ENCODE results near the gene GOLM1.

The GOLM1 gene

GRCh38 chr9:86046930-86047341 lies 52.4 kb downstream of the GOLM1 start:
- POLR2A ChIA-PET (ENCODE audit: low non-redundant PET), result no interaction called here
- no peak for DNase-seq (ENCODE audit: low spot score)
- H3K27ac ChIP-seq, result no peak overlapping the region
- CTCF ChIA-PET, result no interaction called here
- TF ChIP-seq CTCF (conservative IDR thresholded peaks at IDR 0.05; ENCODE audit: low read depth), result no peak

- H3K27ac ChIP-seq, result no peak overlapping the region
- no peak for DNase-seq (ENCODE audit: low spot score)
- CTCF ChIA-PET, result interaction anchor here (0.5 to 1.4 kb wide), 4 partner anchors 11 to 877 kb away, joined by 3 to 5 read pairs (median 3); no protein-coding TSS in a partner anchor
- no peak for TF ChIP-seq CTCF (conservative IDR thresholded peaks at IDR 0.05; ENCODE audit: low read depth)
- POLR2A ChIA-PET (ENCODE audit: low non-redundant PET), result no interaction called here
Observed at GRCh38 chr9:86046071-86046636, 53.2 kb downstream of the GOLM1 start.

GRCh38 chr9:86045654-86046053 lies 53.7 kb downstream of the GOLM1 start:
- H3K27ac ChIP-seq, result no peak overlapping the region
- ChIA-PET POLR2A (ENCODE audit: low non-redundant PET) (no interaction called here), CTCF (interaction anchor here (0.5 to 1.4 kb wide), 4 partner anchors 10 to 877 kb away, joined by 3 to 5 read pairs (median 3); no protein-coding TSS in a partner anchor)
- DNase-seq (ENCODE audit: low spot score), result no peak
- TF ChIP-seq CTCF (conservative IDR thresholded peaks at IDR 0.05; ENCODE audit: low read depth), result no peak

- no peak for DNase-seq (ENCODE audit: low spot score)
- ChIA-PET POLR2A (ENCODE audit: low non-redundant PET) (no interaction called here), CTCF (interaction anchor here (0.7 kb wide), 1 partner anchor 15 kb away, joined by 3 read pairs; no protein-coding TSS in a partner anchor)
Observed at GRCh38 chr9:86043999-86044398, 55.4 kb downstream of the GOLM1 start.

GRCh38 chr9:86043586-86043985 lies 55.8 kb downstream of the GOLM1 start:
- H3K27ac ChIP-seq, result no peak overlapping the region
- CTCF ChIA-PET, result no interaction called here
- POLR2A ChIA-PET (ENCODE audit: low non-redundant PET), result no interaction called here
- no peak for TF ChIP-seq CTCF (conservative IDR thresholded peaks at IDR 0.05; ENCODE audit: low read depth)
- DNase-seq (ENCODE audit: low spot score), result no peak

More at GRCh38 chr9:86043999-86044398, 55.4 kb downstream of the GOLM1 start:
- H3K27ac ChIP-seq, result no peak overlapping the region
- no peak for TF ChIP-seq CTCF (conservative IDR thresholded peaks at IDR 0.05; ENCODE audit: low read depth)

- no peak for TF ChIP-seq CTCF (conservative IDR thresholded peaks at IDR 0.05; ENCODE audit: low read depth)
- no peak for DNase-seq (ENCODE audit: low spot score)
- no peak overlapping the region for H3K27ac ChIP-seq
- POLR2A ChIA-PET (ENCODE audit: low non-redundant PET), result no interaction called here
- CTCF ChIA-PET, result no interaction called here
Observed at GRCh38 chr9:86042199-86042978, 57.0 kb downstream of the GOLM1 start.
